ENCODE data around the gene GAN. TPM values are rescaled to one million over a fixed set of nuclear protein-coding genes. Genes with fewer than 3 reads are reported as not detected.
"Not testable (repeated sequence)": the region's sequence is repeated elsewhere in the genome, so short reads cannot be mapped to it uniquely, and the experiment has no call there.

Gene GAN
- total RNA-seq, 1 donor from 2014 or later, result 11.6 TPM

DNA sequence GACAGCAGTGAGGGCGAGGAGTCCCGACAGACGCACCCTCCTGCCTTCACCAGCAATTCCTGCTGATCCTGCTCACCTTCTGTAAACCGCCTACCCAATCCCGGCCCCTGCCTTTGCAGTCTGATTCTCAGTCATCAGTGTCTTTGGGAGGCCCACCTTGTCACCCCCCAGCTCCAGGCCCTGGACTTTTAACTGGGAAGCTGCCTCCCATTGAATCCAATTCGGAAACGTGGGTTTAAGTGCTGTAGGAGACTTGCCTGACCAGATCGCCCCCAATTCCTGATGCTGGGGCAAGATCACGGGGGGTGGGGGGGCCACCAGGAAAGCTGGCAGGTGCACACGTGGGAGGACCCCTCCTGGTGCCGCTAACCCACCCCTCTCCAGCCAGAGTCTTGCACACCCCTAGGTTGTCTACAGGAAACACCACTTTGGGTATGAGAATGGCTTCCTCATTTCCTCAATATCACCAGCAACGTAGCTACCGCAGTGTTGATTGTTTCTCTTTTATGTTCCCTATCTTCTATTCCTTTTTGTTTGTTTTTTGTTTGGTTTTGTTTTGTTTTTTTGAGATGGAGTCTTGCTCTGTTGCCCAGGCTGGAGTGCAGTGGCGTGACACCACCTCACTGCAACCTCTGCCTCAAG is 83.2 kb downstream of the GAN start:
- DNase-seq (ENCODE audit: low spot score), result no peak

DNA sequence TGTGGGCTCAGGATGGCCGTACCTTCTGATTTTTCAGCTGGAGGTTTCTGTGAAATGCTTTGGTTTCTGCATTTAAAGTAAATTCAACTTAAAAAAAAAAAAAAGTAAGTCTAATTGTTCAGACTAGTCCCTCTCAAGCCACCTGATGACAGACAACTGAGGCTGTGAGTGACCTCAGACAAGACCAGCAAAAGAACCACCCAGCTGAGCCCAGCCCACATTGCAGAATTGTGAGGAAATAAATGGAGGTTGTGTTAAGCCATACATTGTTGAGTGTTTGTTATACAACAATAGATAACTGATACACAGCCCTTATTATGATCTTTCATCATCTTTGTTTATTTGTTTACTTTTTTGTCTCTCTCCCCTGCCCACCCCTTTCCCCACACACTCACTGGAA is 85.1 kb downstream of the GAN start:
- no peak for DNase-seq (ENCODE audit: low spot score)

DNA sequence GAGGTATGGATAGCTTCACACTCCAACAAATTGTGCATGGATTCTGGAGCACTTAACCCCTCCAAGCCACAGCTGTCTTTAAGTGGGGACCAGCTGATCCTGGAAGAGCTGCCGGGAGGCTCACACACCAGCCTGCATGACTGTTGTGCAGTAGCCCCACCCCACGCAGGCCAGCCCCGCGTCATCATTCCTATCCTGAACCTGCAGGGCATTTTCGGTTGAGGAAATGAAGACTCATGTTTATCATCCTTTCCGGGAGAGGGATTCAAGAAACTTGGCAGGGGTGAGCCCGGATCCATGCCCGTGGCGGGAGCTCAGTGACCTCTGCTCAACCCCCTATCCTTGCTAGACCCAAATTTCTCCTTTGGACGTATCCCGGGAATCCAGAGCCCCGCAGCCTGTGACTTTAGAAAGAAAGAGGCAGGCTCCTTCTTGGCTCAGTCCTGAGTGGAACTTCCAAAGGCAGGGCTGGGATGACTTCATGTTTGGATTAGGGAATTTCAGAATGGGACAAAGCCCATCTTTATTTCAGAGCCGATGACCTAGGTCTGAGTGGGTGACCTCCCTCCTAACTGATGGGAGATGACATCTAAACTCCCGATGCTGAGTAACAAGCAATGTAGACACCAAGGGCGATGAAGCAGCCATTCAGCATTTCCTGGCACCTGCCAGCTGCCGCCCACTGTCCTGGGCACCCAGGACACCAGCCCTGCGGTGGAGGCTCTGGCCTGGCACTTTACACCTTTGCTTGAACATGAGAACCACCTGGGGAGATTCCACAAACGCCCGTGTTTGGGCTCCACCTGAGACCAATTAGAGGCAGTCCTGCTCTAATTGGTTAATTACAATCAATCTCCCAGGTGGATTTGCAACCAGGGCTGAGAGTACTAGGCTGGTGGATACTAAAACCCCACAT is 86.5 kb downstream of the GAN start:
- peak; percentile 44 for DNase-seq (ENCODE audit: low spot score)

DNA sequence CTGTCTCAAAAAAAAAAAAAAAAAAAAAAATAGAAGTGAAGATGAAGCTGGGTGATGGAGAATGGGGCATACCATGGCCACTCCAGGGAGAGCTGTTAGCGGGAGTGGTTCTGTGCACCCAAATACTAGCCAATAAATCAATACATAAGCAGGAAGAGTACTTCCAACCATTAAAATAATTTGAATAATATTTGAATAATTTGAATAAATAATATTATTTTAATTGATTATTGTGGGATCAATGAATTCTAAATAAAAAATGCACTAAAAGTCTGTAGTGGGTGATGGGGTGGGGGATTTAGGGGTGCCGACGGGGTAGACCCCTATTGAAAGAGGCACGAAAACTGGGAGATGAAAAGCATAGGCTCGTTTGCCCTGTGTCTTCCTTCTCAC is 88.4 kb downstream of the GAN start:
- DNase-seq (ENCODE audit: low spot score), result no peak

DNA sequence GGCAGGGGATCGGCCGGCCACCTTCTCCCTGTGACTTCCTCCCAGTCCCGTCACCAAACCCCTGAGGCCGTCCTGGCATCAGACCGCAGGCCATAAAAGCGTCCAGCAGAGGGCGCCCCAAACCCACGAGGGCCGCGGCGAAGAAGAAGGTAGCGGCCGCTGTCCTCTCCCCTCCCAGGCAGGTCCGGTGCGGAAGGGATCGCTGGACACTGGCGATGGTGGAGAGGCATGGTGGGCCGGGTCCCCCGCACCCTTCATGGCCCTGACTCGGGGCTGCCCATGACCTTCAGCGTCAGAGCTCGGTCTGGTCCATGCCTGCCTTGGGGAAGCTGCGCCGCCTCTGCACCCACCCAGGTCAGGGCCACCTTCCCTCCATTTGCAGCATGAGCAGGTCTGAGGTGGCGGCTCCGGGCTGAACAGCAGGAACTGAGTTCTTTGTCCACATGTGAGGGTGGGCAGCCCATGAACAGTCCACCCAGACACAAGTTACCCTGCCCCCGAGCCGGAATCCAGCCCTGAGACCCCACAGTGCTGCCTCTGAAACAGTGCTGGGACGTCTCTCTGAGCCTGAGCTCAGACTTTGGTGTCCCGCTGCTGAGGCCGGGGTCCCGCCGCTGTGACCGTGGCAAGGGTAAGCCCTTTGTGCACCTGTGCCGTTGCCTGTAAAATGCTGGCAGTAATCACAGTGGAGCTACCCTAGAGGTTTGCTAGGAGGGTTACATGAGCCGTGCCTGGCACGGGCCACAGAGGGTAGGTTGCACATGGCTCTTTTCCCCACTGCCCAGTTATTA is 89.0 kb downstream of the GAN start:
- DNase-seq (ENCODE audit: low spot score), result peak; percentile 87

DNA sequence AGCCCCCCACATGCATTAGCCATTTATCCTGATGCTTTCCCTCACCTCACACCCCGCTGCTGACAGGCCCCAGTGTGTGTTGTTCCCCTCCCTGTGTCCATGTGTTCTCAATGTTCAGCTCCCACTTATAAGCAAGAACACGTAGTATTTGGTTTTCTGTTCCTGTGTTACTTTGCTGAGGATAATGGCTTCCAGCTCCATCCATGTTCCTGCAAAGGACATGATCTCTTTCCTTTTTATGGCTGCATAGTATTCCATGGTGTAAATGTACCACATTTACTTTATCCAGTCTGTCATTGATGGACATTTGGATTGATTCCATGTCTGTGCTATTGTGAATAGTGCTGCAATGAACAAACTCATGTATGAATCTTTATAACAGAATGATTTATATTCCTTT is 90.2 kb downstream of the GAN start:
- DNase-seq (ENCODE audit: low spot score), result not testable (repeated sequence)

DNA sequence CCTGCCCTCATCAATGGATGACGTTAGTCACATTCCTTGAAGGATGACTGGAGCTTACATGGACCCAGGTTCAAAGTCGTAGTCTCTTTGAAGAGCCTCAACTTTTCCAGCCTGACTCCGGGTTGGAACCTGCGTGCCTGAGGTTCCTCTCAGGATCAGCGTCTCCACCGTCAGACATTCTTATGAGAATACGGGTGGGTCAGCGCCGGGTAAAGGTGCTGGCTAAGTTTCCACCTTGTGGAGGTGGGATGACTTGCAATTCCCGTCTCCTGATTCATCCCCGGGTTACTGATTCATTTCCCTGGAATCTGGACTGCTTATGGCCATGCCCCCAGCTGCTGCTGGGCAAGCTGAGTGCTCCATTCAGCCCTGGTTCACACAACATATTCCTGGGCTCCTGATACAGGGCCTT is 90.9 kb downstream of the GAN start:
- DNase-seq (ENCODE audit: low spot score), result peak; percentile 62

DNA sequence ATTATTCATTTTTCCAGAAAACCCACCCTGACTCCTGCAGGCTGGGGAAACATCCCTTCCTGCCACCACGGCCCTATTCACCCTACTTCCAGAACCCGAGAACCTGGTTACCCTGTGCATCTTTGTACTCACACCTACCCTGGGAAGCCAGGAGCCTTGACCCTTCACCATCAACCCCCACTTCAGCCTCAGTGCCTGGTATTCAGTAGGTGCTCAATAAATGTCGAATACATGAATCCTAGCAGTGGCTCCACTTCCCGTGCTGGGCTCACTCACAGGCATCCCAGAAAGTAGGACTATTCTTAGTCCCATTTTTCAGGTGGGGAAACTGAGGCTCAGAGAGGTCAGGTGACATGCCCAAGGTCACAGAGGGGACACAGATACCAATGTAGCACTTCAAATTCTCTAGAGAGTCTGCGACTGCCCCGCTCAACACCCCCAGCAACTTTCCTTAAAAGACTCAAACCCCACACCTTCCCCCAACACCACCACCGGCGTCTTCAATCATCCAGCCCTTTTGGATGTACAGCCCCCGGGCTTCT is 93.7 kb downstream of the GAN start:
- no peak for DNase-seq (ENCODE audit: low spot score)

DNA sequence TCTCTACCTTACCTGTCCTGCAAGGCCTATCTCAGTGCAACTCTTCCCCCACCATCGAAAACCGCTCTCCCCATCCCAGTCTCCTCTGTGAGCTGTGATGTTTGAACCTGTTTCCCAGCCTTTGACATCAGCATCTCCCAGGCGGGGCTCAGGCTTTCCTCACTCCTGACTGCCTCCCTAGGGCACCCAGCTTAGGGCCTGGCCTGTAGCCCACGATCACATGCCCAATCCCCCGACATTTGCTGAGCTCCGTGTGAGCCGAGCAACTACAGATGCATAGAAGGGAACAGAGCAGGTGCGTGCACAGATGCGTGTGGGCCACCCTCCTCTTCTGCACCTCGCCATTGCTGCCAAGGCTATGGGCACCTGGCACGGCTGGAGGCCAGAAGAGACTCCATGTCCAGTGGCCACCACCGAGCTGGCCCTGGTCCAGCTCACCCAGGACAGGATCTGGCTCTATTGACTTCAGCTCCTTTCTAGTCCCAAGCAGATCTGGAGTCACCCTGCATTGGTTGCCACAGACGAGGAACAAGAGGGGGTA is 94.3 kb downstream of the GAN start:
- DNase-seq (ENCODE audit: low spot score), result no peak

DNA sequence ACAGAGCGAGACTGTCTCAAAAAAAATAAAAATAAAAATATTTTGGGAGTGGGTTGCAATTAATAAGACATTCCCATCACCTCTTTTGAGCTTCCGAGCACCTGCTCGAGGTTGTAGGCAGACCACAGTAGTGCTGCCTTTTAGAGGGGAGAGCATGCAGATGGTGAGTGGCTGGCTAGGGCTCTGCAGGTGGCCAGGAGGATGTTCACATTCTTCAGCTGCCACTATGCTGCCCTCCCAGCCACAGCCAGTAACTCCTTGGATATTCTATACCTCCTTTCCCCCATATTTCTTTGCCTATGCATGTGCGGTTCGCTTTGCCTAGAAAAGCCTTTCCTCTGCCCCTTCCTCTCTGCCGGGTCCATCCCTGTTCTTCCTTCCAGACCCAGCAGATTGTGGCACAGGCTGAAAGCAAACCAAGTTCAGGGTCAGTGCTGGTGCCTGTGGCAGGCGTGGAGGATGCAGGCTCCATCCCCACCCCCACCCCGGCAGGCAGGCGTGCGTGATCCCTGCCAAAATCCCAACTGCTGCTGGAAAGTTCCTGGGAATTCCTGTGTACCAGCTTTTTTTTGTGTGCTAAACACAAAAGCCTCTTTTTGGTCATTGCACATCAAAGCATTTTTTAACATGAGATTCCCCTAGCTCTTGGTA is 96.0 kb downstream of the GAN start:
- no peak for DNase-seq (ENCODE audit: low spot score)

DNA sequence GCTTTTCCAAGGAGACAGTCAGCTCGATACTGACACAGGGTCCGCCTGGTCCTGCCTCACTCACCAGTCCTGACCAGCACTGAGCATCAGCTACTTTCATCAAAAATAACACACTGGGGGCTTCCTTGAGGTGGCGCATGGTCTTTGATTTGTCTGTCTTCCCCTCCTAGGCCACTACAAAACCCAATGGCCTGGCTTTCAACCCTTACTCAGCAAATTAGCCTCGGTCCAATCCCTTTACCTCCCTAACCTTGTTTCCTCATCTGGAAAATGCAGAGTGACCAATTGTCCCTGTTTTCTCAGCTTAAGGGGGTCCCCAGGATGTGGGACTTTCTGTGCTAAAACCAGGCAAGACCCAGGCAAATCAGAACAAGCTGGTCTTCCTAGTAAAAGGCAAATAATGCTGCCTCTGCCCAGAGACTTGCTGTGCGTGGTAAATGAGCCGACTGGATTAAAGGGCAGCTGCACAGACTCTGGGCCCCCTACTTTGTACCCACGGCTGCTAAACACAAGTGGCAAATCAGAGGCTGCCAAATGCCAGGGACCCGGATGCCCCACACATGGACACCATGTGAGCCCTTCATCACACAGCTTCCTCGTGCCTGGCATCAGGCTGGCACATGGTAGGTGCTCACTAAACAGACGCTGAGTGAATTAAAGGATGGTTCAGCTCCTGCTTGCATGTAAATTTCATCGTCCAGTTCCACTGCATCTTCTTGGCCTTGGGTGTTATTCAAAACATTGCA is 98.7 kb downstream of the GAN start:
- no peak for DNase-seq (ENCODE audit: low spot score)

DNA sequence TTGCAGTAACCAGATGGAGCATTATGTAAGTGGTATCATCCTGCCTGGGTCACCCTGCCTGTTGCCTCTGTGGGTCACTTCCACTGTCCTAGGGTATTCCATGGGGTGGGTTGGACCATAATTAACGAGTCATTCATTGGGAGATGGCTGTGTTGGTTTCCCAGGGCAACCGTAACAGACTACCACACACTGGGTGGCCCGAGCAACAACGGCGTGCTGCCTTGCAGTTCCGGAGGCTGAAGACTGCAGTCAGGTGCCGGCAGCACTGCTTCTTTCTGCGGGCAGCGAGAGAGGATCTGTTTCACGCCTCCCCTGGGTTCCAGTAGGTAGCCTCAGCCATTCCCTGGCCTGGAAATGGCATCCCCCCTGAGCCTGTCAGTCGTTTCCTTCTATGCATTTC is 101.0 kb downstream of the GAN start:
- DNase-seq (ENCODE audit: low spot score), result no peak

DNA sequence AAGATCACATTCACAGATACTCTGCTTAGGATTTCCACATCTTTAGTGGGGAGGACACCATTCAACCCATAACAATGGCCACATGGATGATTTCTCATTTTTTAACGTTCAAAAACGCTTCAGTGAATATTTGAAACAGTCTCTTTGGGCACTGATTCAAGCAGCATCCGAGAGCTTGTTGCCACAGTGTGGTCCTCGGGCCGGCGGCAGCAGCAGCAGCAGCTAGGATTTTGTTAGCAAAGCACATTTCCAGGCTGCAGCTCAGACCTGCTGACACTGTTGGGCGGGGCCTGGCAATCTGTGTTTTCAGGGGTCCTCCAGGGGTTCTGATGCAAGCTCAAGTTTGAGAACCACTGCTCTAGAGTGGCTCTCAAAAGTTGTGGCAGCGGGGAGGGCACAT is 102.0 kb downstream of the GAN start:
- DNase-seq (ENCODE audit: low spot score), result no peak

DNA sequence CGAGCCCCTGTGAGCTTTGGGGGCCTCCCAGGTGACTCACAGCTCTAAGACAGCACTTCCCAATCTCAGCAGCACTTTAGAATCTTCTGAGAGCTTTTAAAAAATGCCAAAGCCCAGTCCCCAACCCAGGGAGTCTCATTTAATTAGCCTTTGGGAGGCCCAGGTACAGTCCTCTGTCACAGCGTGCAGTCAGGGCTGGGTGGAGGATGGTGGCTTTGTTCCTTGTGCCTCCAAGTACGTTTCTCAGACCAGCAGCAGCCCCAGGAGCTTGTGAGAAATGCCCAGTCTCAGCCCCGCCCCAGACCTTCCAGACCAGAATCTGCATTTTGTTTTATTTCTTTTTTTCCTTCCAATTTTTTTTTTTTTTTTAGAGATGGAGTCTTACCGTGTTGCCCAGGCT is 102.4 kb downstream of the GAN start:
- DNase-seq (ENCODE audit: low spot score), result no peak

DNA sequence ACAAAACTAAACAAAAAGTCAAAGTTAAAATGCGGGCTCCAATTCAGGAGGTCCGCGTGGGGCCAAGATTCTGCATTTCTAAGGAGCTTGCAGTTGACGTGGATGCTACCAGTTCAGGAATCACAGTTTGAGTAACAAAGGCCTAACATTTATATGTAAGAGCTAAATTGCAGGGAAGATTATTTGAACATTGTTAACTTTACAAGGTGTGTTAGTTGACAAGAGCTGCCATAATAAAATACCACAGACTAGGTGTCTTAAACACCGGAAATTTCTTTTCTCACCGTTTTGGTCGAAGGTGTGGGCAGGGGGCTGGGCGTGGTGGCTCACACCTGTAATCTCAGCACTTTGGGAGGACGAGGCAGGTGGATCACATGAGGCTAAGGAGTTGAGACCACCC is 105.0 kb downstream of the GAN start:
- no peak for DNase-seq (ENCODE audit: low spot score)

DNA sequence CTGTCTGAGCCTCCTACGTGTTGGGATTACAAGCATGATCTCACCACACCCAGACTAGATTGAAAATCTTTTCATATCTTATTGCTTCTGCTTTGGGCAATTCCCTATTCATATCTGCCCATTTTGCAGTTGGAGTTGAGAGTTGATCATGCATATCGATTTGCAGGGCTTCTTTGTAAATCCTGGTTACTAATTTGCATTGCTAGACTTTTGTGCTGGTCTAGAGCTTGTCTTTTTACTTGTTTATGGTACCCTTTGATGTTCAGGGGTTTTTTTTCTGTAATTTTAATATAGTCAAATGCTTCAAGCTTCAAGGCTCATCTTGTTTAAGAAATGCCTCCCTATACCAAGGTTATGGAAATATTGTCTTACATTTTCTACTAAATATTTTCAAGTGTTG is 106.4 kb downstream of the GAN start:
- no peak for DNase-seq (ENCODE audit: low spot score)

DNA sequence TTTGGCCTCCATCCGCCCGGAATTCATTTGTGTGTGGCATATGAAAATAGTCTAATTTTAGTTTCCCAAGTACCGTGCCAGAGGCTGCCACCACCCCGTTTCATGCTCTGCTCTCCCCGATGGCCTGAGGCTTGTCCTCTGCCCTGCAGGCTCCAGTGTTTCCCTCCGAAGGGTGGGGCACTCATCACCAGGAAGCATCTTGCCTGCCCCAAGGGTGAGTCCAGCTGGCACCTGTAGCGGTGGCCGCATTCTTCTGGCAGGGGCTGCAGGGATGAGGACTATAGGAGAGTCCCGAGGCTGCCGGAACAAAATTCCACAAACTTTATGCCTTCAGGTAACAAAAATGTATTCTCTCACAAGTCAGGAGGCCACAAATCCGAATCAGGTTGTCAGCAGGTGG is 106.8 kb downstream of the GAN start:
- DNase-seq (ENCODE audit: low spot score), result no peak

DNA sequence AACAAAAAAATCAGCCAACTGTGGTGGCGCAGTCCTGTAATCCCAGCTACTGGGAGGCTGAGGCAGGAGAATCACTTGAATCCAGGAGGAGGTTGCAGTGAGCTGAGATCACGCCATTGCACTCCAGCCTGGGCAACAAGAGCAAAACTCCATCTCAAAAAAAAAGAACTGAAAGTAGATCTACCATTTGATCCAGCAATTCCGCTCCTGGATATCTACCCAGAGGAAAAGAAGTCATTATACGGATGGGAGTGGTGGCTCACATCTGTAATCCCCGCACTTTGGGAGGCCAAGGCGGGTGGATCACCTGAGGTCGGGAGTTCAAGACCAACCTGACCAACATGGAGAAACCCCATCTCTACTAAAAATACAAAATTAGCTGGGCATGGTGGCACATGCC is 107.4 kb downstream of the GAN start:
- DNase-seq (ENCODE audit: low spot score), result not testable (repeated sequence)

DNA sequence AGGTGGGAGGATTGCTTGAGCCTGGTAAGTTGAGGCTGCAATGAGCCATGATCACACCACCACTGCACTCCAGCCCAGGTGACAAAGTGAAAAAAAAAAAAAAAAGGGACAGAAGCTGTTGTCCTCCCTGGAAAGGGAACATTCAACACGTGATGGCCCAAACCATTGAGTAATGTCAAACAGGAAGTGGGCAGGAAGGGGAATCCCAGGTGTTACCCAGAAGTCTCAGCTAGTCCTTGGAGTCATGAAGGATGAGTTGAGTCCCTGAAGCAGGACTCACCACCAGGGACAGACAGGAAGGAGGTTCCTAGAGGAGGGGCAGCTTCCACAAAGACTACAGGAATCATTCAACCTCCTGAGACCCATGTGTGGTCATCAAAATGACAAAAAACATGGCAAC is 110.0 kb downstream of the GAN start:
- DNase-seq (ENCODE audit: low spot score), result no peak

DNA sequence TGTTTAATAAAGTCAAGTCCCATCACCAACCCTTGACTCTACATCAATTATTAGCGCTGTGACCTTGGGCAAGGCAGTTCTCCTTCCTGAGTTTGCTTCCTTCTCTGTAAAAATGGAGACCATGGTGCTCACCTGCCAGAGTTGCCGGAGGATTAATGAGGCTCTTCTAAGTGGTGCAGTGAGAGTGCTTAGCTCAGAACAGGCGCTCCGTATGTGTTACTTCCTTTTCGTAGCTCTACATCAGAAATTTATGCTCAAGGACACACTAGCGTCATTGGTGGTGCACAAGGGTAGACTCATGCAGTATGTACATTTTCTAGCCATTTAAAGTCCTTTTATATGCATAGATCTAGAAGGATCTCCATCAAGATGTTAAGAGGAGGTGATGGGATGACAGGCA is 112.5 kb downstream of the GAN start:
- no peak for DNase-seq (ENCODE audit: low spot score)

DNA sequence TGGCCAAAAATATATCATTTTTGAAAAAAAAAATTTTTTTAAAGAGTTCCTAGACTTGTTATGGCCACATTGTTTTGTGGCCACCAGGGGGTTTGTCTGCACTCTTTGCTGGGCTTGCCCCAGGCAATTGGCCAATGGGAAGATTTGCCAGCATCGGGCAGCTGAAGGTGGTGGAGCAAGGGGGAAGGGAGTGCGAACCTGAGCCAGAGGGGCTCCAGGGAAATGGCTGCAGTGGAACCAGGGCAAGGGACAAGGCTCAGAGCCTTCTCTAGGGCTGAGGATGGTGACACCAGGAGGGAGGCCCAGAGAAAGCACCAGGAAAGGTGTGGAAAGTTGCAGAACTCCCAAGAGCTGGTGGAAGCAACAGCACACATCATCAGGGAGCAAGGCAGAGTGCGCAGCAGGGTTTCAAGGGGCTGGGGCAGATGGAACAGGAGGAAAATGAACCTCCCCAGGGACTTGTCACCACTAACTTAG is 114.3 kb downstream of the GAN start:
- DNase-seq (ENCODE audit: low spot score), result no peak

Measured in mucosa of gallbladder (tissue), 1 donor.